ENCODE results near the gene TTYH2.

The TTYH2 gene

DNA sequence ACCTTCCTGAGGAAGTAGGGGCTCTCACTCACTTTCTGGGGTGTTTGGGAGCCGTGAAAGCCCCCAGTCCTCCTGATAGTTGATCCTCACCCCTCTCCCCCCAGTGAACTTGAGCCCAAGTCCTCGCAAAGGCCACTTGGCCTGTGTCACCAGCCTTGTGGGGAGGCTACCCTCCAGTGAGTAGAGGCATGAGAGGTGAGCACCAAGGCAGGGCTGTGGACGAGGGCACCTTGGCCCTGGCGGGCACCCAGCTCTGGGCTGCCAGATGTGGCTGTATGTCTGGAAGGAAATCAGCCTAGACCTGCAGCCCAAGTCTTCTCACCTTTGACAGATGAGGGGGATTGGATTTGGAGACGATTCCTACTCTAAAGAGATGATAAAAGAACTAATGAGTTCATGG lies 3.1 kb downstream of the TTYH2 start:
- no peaks in the 10 kb centered on the region for H3K9me3 ChIP-seq (ENCODE audit: insufficient read depth, low read length)
- H3K27me3 ChIP-seq (ENCODE audit: low read length): no peaks in the 10 kb centered on the region
- H3K79me2 ChIP-seq (ENCODE audit: insufficient read depth, low read length): no peaks in the 10 kb centered on the region
- H4K20me1 ChIP-seq (ENCODE audit: low read depth, low read length): no peaks in the 10 kb centered on the region
- no peak overlapping the region for H3K27ac ChIP-seq (ENCODE audit: low read depth, low read length)
- H3K9me2 ChIP-seq (replicated peaks; ENCODE audit: insufficient read depth, low read length): no peaks in the 10 kb centered on the region
- H3K4me3 ChIP-seq (ENCODE audit: insufficient read depth, low read length, poor library complexity, severe bottlenecking): no peak overlapping the region
- no peak overlapping the region for H3K4me2 ChIP-seq (ENCODE audit: low read depth, low read length, poor library complexity, severe bottlenecking)
- no peak overlapping the region for H2AFZ ChIP-seq (ENCODE audit: low read depth, low read length, severe bottlenecking)
- peaks cover 5% of the 10 kb centered on the region for H3F3A ChIP-seq (ENCODE audit: insufficient read depth)
- TF ChIP-seq, protein P1, sequence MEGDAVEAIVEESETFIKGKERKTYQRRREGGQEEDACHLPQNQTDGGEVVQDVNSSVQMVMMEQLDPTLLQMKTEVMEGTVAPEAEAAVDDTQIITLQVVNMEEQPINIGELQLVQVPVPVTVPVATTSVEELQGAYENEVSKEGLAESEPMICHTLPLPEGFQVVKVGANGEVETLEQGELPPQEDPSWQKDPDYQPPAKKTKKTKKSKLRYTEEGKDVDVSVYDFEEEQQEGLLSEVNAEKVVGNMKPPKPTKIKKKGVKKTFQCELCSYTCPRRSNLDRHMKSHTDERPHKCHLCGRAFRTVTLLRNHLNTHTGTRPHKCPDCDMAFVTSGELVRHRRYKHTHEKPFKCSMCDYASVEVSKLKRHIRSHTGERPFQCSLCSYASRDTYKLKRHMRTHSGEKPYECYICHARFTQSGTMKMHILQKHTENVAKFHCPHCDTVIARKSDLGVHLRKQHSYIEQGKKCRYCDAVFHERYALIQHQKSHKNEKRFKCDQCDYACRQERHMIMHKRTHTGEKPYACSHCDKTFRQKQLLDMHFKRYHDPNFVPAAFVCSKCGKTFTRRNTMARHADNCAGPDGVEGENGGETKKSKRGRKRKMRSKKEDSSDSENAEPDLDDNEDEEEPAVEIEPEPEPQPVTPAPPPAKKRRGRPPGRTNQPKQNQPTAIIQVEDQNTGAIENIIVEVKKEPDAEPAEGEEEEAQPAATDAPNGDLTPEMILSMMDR (IDR thresholded peaks at IDR 0.05; ENCODE audit: insufficient read depth, low read length, poor library complexity, severe bottlenecking): no peak
- TF ChIP-seq EZH2phosphoT487 (conservative IDR thresholded peaks at IDR 0.05; ENCODE audit: low read length): no peak
- no peaks in the 10 kb centered on the region for H3K36me3 ChIP-seq (ENCODE audit: low read length)
- no peak overlapping the region for H3K9ac ChIP-seq (ENCODE audit: low read length)

DNA sequence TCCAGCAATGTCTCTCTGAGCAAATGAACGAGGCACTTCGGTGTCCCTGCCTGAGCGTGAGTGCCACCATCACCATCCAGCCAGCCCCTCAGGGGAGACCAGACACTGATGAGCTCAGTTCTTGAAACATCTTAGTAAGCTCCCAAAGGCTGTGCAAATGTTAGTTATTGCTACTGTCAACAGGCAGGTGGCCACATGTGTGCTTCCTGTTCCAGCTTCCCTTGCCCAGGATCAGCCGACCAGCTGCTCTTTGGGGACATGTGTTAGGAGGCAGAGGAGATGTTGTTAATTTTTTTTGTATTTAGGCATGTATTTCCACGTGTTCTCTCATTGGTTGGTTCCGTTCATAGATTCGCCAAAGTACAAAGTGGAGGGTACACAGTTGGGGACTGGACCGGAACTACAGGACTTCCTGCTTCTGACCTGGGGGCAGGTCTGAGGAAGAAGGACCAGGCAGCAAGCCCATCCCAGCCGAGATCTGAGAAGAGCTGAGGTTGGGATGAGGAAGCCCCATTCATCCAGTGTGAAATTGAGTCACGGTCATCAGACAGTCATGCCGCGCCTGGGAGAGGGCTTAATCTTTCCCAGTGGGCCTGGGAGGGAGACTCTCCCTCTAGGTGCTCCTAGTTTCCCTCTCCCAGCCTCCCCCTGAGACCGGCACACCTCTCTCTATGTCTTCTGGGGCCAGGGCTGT lies 3.8 kb downstream of the TTYH2 start:
- H3K79me2 ChIP-seq (ENCODE audit: insufficient read depth, low read length): no peaks in the 10 kb centered on the region
- H3K4me2 ChIP-seq (ENCODE audit: low read depth, low read length, poor library complexity, severe bottlenecking): no peak overlapping the region
- no peak overlapping the region for H3K9ac ChIP-seq (ENCODE audit: low read length)
- H3F3A ChIP-seq (ENCODE audit: insufficient read depth): peaks cover 5% of the 10 kb centered on the region
- no peaks in the 10 kb centered on the region for H3K9me3 ChIP-seq (ENCODE audit: insufficient read depth, low read length)
- no peaks in the 10 kb centered on the region for H3K36me3 ChIP-seq (ENCODE audit: low read length)
- no peak overlapping the region for H2AFZ ChIP-seq (ENCODE audit: low read depth, low read length, severe bottlenecking)
- no peak overlapping the region for H3K27ac ChIP-seq (ENCODE audit: low read depth, low read length)
- no peaks in the 10 kb centered on the region for H4K20me1 ChIP-seq (ENCODE audit: low read depth, low read length)
- no peak for TF ChIP-seq EZH2phosphoT487 (conservative IDR thresholded peaks at IDR 0.05; ENCODE audit: low read length)
- TF ChIP-seq, protein P1 (IDR thresholded peaks at IDR 0.05; ENCODE audit: insufficient read depth, low read length, poor library complexity, severe bottlenecking): no peak
- H3K4me3 ChIP-seq (ENCODE audit: insufficient read depth, low read length, poor library complexity, severe bottlenecking): no peak overlapping the region
- H3K27me3 ChIP-seq (ENCODE audit: low read length): no peaks in the 10 kb centered on the region
- H3K9me2 ChIP-seq (replicated peaks; ENCODE audit: insufficient read depth, low read length): no peaks in the 10 kb centered on the region

GRCh38 chr17:74217888-74218287 lies 4.5 kb downstream of the TTYH2 start:
- Histone ChIP-seq H3K9me2 (replicated peaks; ENCODE audit: insufficient read depth, low read length) (no peaks in the 10 kb centered on the region), H3K79me2 (ENCODE audit: insufficient read depth, low read length) (no peaks in the 10 kb centered on the region)

More at GRCh38 chr17:74217888-74218287, 4.5 kb downstream of the TTYH2 start:
- H3K9me3 ChIP-seq (ENCODE audit: insufficient read depth, low read length): no peaks in the 10 kb centered on the region
- H3K27ac ChIP-seq (ENCODE audit: low read depth, low read length): no peak overlapping the region
- H2AFZ ChIP-seq (ENCODE audit: low read depth, low read length, severe bottlenecking): no peak overlapping the region
- H3K4me3 ChIP-seq (ENCODE audit: insufficient read depth, low read length, poor library complexity, severe bottlenecking): no peak overlapping the region
- no peak overlapping the region for H3K9ac ChIP-seq (ENCODE audit: low read length)
- H3F3A ChIP-seq (ENCODE audit: insufficient read depth): peaks cover 3% of the 10 kb centered on the region
- H3K4me2 ChIP-seq (ENCODE audit: low read depth, low read length, poor library complexity, severe bottlenecking): no peak overlapping the region
- no peaks in the 10 kb centered on the region for H3K27me3 ChIP-seq (ENCODE audit: low read length)
- TF ChIP-seq, protein P1 (IDR thresholded peaks at IDR 0.05; ENCODE audit: insufficient read depth, low read length, poor library complexity, severe bottlenecking): no peak
- TF ChIP-seq EZH2phosphoT487 (conservative IDR thresholded peaks at IDR 0.05; ENCODE audit: low read length): no peak
- H4K20me1 ChIP-seq (ENCODE audit: low read depth, low read length): no peaks in the 10 kb centered on the region
- no peaks in the 10 kb centered on the region for H3K36me3 ChIP-seq (ENCODE audit: low read length)
